Fibroblast of the aortic adventitia (primary cell): ENCODE results near the gene ZBTB20. TPM values are rescaled to one million over a fixed set of nuclear protein-coding genes. Genes with fewer than 3 reads are reported as not detected.

Source experiments
- DNase-seq: peaks from one replicate; pipeline ENCODE4 v3.0.0-alpha.2; 2010; ENCODE audit warnings: low read depth
- H3K4me3 ChIP-seq: 2 replicates; pipeline ENCODE4 v1.5.1; 2011; ENCODE audit warnings: low read depth, mild to moderate bottlenecking, control low read depth, low read length, moderate library complexity
- total RNA-seq: library from RNA; depleted of rRNA; stranded (reverse); fragments of >200 nt; gene quantifications from 2 replicates; pipeline ENCODE4 v1.2.3, GENCODE V29; 2012; ENCODE audit warnings: low replicate concordance
- TF ChIP-seq, protein P1 (sequence below): IDR thresholded peaks from 2 replicates; pipeline ENCODE4 v1.5.1; 2011; ENCODE audit warnings: mild to moderate bottlenecking, low read length, control low read depth, inconsistent platforms; ENCODE audit not compliant: insufficient read depth

ZBTB20 gene
- total RNA-seq, 1 donor, result 47.2 TPM

DNA sequence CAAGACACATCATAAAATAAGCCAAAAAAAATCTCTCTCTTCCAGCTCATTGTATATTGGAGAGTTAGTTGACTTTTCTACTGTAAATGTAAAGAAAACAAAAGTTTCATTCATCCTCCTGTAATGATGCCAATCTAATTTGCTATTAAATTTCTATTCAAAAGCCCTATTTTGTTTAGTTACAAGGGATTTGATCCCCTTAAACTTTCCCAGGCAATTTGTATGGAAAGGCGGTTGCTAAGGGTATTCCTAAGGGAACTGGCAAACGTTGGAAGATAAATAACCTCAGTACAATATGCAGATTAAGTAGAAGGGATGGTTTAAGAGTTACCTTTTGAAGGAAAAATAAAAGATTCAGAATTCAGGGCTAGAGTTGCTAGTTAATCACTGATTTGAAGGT is 500.6 kb downstream of the ZBTB20 start:
- TF ChIP-seq, protein P1, sequence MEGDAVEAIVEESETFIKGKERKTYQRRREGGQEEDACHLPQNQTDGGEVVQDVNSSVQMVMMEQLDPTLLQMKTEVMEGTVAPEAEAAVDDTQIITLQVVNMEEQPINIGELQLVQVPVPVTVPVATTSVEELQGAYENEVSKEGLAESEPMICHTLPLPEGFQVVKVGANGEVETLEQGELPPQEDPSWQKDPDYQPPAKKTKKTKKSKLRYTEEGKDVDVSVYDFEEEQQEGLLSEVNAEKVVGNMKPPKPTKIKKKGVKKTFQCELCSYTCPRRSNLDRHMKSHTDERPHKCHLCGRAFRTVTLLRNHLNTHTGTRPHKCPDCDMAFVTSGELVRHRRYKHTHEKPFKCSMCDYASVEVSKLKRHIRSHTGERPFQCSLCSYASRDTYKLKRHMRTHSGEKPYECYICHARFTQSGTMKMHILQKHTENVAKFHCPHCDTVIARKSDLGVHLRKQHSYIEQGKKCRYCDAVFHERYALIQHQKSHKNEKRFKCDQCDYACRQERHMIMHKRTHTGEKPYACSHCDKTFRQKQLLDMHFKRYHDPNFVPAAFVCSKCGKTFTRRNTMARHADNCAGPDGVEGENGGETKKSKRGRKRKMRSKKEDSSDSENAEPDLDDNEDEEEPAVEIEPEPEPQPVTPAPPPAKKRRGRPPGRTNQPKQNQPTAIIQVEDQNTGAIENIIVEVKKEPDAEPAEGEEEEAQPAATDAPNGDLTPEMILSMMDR, result no peak
- DNase-seq, result no peak
- H3K4me3 ChIP-seq, result no peak overlapping the region

DNA sequence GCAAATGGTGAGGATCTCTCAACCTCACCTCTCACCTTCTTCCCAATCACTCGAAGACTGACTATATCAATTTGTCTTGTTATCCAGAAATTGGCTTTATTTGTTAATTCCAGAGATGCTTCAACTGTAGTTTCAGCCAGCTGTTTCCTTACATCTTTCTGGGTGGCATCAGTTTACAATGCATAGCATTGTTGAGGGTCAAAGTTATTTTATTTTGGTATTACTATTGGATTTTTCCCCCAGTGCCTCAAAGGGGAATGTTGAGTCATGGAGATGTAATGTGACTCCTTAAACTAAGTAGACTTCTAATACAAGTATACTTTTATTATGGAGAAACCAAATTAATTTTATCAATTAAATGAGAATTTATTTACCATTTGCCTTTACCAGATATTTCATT is 501.7 kb downstream of the ZBTB20 start:
- TF ChIP-seq, protein P1, result no peak
- DNase-seq, result peak; percentile 27
- H3K4me3 ChIP-seq, result no peak overlapping the region

DNA sequence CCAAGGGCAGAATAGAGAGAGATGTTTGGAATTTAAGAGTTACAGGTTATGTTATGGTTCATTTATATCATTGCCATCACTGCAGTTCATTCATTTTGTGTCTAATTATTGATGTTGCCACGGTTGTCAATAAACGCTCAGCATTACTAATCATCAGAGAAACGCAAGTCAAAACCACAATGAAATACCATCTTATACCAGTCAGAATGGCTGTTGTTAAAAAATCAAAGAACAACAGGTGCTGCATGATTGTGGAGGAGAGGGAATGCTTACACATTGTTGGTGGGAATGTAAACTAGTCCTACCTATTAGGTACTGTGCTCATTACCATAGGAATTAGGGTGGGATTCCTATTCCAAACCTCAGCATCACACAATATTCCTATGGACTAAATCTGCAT is 502.7 kb downstream of the ZBTB20 start:
- DNase-seq, result no peak
- no peak overlapping the region for H3K4me3 ChIP-seq
- TF ChIP-seq, protein P1, result no peak

DNA sequence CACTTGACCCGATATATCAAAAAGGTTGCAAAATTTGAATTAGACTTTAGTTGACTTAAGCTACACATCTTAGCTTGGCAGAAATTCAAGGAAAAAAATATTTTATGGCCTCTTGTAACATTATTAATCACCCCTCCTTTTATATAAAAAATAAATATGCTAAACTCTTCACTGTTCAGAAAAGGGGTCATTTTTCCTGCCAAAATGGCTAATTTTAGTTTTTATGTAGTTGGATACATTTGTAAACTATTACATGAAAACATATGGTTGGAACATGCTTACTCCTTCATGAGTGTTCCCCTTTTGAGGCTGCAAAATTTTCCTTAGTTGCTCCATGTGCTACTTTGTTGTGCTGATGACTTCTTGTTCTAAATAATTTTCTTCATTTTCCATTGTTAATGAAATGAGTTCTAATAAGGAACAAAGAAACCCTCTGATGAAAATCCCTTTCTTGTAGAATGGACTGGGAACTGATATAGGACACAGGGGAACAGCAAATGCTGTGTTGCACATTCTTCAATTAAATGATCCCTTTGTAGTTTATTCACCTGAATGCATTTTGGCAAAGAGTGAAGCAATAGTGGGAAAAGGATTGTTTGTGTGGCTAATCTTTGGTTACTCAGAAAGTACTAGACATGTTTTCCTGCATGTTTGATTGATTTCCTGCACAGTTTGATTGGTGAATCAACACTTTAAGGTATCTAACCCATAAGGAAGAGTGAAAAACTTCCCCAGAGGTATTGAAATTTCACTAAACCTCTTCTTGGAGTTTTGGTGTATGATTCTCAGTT is 503.9 kb downstream of the ZBTB20 start:
- TF ChIP-seq, protein P1, result no peak
- H3K4me3 ChIP-seq, result no peak overlapping the region
- no peak for DNase-seq

DNA sequence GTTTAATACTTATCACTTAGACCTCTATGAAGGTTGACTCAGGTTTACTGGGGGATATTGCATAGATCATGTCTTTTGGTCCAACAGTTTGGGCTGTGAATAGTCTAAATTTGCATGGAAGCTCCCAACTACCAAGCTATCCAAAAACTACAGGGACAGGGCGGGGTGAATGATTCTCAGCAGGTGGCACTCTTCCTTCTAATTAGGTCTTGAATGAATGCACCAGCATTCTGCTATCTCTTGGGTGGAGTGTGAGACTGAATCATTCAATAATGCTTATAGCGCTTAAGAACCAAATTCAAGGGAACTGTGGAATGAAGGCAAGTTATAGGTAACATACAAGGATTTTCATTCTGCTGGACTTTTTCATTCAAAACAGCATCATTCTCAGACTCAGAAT is 507.0 kb downstream of the ZBTB20 start:
- H3K4me3 ChIP-seq, result no peak overlapping the region
- TF ChIP-seq, protein P1, result no peak

DNA sequence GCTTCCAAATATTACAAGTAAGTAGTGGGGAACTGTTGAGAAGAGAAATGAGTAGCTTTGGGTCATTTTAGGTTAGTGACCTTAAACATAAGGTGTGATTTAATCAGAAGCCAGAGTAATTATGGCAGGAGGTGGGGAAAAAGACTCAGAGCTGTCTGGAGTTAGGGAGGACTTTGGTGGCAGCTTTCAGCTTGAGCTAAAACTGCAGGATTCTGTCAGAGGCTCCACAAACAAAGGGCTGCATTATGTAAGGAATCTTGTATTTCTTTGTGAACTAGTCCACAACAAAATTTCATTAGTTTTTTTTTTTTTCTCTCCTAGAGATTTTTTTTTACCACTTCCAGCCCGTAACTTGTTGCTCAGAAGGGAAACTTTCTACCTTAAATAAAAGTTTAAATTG is 507.9 kb downstream of the ZBTB20 start:
- DNase-seq, result no peak
- TF ChIP-seq, protein P1, result no peak
- no peak overlapping the region for H3K4me3 ChIP-seq

More for the DNA sequence above, 507.0 kb downstream of the ZBTB20 start:
- no peak for DNase-seq

DNA sequence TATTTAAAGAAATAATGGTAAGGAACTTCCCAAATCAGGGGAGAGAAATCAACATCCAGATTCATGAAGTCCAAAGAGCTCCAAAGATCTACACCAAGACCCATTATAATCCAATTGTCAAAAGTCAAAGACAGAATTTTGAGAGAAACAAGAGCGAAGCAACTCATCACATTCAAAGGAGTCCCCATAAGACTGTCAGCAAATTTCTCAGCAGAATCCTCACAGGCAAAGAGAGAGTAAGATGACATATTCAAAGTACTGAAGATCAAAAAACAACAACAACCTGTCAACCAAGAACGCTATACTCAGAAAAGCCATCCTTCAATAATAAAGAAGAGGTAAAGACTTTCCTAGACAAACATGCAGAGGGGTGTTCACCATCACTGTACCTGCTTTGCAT is 511.2 kb downstream of the ZBTB20 start:
- TF ChIP-seq, protein P1, result no peak
- DNase-seq, result no peak
- no peak overlapping the region for H3K4me3 ChIP-seq
